OCI-LY3 (cell line): ENCODE data around the gene XXYLT1.

Source experiments
- H2AFZ ChIP-seq: fragments of 200-600, 300-600 bp; shearing (Covaris generic); 2 replicates; pipeline ENCODE4 v1.6.0; 2014; ENCODE audit warnings: antibody characterized with exemption, low read depth, low read length
- H3K27ac ChIP-seq: fragments of 200-600, 300-600 bp; sonication (generic); 2 replicates; pipeline ENCODE4 v1.5.1; 2014; ENCODE audit warnings: mild to moderate bottlenecking, low read length, moderate library complexity, mixed read lengths
- H3K27me3 ChIP-seq: fragments of 200-600, 300-600 bp; sonication (generic); 2 replicates; pipeline ENCODE4 v1.6.1; 2014; ENCODE audit warnings: low read depth, low read length, mixed read lengths
- H3K36me3 ChIP-seq: fragments of 200-600, 300-600 bp; sonication (generic); replicated peaks from 2 replicates; pipeline ENCODE3; 2014; ENCODE audit warnings: low read depth, low read length, mixed read lengths
- H3K4me1 ChIP-seq: fragments of 300-600, 200-600 bp; sonication (generic); 2 replicates; pipeline ENCODE4 v1.6.1; 2014; ENCODE audit warnings: low read length, mixed read lengths
- H3K4me2 ChIP-seq: fragments of 200-600, 300-600 bp; sonication (generic); 2 replicates; pipeline ENCODE4 v1.6.1; 2014; ENCODE audit warnings: low read length, mixed read lengths
- H3K4me3 ChIP-seq: fragments of 300-600, 200-600 bp; sonication (generic); 2 replicates; pipeline ENCODE4 v1.5.1; 2014; ENCODE audit warnings: antibody characterized with exemption, mild to moderate bottlenecking, low read length, moderate library complexity
- H3K79me2 ChIP-seq: fragments of 300-600, 200-600 bp; shearing (Covaris generic); 2 replicates; pipeline ENCODE4 v1.6.1; 2014; ENCODE audit warnings: mild to moderate bottlenecking, low read length, mixed read lengths
- H3K9ac ChIP-seq: fragments of 300-600, 200-600 bp; shearing (Covaris generic); 2 replicates; pipeline ENCODE4 v1.6.0; 2014; ENCODE audit warnings: mild to moderate bottlenecking, low read length, moderate library complexity
- H3K9me3 ChIP-seq: fragments of 200-600, 300-600 bp; shearing (Covaris generic); 2 replicates; pipeline ENCODE4 v1.6.1; 2014; ENCODE audit warnings: low read length, mixed read lengths; ENCODE audit not compliant: insufficient read depth
- H4K20me1 ChIP-seq: fragments of 200-600, 300-600 bp; sonication (generic); 2 replicates; pipeline ENCODE4 v1.6.1; 2016; ENCODE audit warnings: low read length, mixed read lengths; ENCODE audit not compliant: insufficient read depth
- EZH2phosphoT487 ChIP-seq: fragments of 200-600 bp; shearing (Covaris generic); IDR thresholded peaks from 2 replicates; pipeline ENCODE4 v1.6.1; 2018; ENCODE audit warnings: antibody characterized with exemption, mixed run types, low read depth
- TF ChIP-seq, protein P1 (sequence below): fragments of 200-600, 300-600 bp; sonication (generic); IDR thresholded peaks from 2 replicates; pipeline ENCODE4 v1.5.1; 2014; ENCODE audit warnings: antibody characterized with exemption, low read length, low read depth

Gene XXYLT1

GRCh38 chr3:195135917-195136316 lies 135.0 kb downstream of the XXYLT1 start:
- H3K9ac ChIP-seq, result no peak overlapping the region
- no peak overlapping the region for H3K4me2 ChIP-seq
- H2AFZ ChIP-seq, result no peak overlapping the region
- no peak for TF ChIP-seq EZH2phosphoT487
- TF ChIP-seq, protein P1, sequence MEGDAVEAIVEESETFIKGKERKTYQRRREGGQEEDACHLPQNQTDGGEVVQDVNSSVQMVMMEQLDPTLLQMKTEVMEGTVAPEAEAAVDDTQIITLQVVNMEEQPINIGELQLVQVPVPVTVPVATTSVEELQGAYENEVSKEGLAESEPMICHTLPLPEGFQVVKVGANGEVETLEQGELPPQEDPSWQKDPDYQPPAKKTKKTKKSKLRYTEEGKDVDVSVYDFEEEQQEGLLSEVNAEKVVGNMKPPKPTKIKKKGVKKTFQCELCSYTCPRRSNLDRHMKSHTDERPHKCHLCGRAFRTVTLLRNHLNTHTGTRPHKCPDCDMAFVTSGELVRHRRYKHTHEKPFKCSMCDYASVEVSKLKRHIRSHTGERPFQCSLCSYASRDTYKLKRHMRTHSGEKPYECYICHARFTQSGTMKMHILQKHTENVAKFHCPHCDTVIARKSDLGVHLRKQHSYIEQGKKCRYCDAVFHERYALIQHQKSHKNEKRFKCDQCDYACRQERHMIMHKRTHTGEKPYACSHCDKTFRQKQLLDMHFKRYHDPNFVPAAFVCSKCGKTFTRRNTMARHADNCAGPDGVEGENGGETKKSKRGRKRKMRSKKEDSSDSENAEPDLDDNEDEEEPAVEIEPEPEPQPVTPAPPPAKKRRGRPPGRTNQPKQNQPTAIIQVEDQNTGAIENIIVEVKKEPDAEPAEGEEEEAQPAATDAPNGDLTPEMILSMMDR, result no peak
- H3K4me1 ChIP-seq, result peaks cover 37% of the 10 kb centered on the region
- H4K20me1 ChIP-seq, result no peaks in the 10 kb centered on the region
- peaks cover 9% of the 10 kb centered on the region for H3K36me3 ChIP-seq
- H3K9me3 ChIP-seq, result 0 out of 2 replicates have a peak, but pooled peaks cover 4% of the 10 kb centered on the region
- H3K4me3 ChIP-seq, result no peak overlapping the region
- H3K27ac ChIP-seq, result no peak overlapping the region
- H3K79me2 ChIP-seq, result 0 out of 2 replicates have a peak, but pooled peaks cover under 1% of the 10 kb centered on the region
- H3K27me3 ChIP-seq, result no peaks in the 10 kb centered on the region

- H3K4me3 ChIP-seq, result no peak overlapping the region
- no peak overlapping the region for H3K4me2 ChIP-seq
- no peaks in the 10 kb centered on the region for H3K27me3 ChIP-seq
- H3K9me3 ChIP-seq, result no peaks in the 10 kb centered on the region
- no peaks in the 10 kb centered on the region for H4K20me1 ChIP-seq
- H3K79me2 ChIP-seq, result peaks cover 9% of the 10 kb centered on the region; the same call in 1 of the 2 replicates
- H3K27ac ChIP-seq, result no peak overlapping the region
- no peaks in the 10 kb centered on the region for H3K36me3 ChIP-seq
- H3K4me1 ChIP-seq, result peaks cover 50% of the 10 kb centered on the region
- H3K9ac ChIP-seq, result no peak overlapping the region
- no peak overlapping the region for H2AFZ ChIP-seq
- TF ChIP-seq, protein P1, result no peak
- no peak for TF ChIP-seq EZH2phosphoT487
Measured at GRCh38 chr3:195134431-195134830, 136.5 kb downstream of the XXYLT1 start.

- Histone ChIP-seq H3K9me3 (no peaks in the 10 kb centered on the region), H2AFZ (peak overlapping the region; percentile 8; the same call in 1 of the 2 replicates), H3K4me1 (peaks cover 53% of the 10 kb centered on the region), H3K27ac (peak overlapping the region; percentile 36; the same call in 1 of the 2 replicates), H3K9ac (peak overlapping the region; percentile 45; the same call in 1 of the 2 replicates), H3K4me2 (peak overlapping the region; percentile 72), H3K79me2 (peaks cover 9% of the 10 kb centered on the region; the same call in 1 of the 2 replicates), H3K4me3 (peak overlapping the region; percentile 34), H3K36me3 (no peaks in the 10 kb centered on the region), H4K20me1 (no peaks in the 10 kb centered on the region), H3K27me3 (no peaks in the 10 kb centered on the region)
- TF ChIP-seq, protein P1, result peak; percentile 45
- no peak for TF ChIP-seq EZH2phosphoT487
Measured at GRCh38 chr3:195133462-195133861, 137.5 kb downstream of the XXYLT1 start.

- peaks cover 11% of the 10 kb centered on the region; the same call in 1 of the 2 replicates for H3K79me2 ChIP-seq
- H3K4me1 ChIP-seq, result peaks cover 58% of the 10 kb centered on the region
- H3K9ac ChIP-seq, result peak overlapping the region; percentile 45
- H3K27ac ChIP-seq, result peak overlapping the region; percentile 36
- H4K20me1 ChIP-seq, result no peaks in the 10 kb centered on the region
- H3K4me3 ChIP-seq, result peak overlapping the region; percentile 34
- H3K27me3 ChIP-seq, result no peaks in the 10 kb centered on the region
- H3K4me2 ChIP-seq, result peak overlapping the region; percentile 72
- no peaks in the 10 kb centered on the region for H3K36me3 ChIP-seq
- H3K9me3 ChIP-seq, result no peaks in the 10 kb centered on the region
- TF ChIP-seq, protein P1, result no peak
- no peak for TF ChIP-seq EZH2phosphoT487
- H2AFZ ChIP-seq, result peak overlapping the region; percentile 66
Measured at GRCh38 chr3:195133013-195133412, 137.9 kb downstream of the XXYLT1 start.
